GM19328 (cell line): Measurements from ENCODE around the gene AVL9.
A peak's percentile ranks its signal among the peaks of the same experiment; 100 is the strongest.
"Not testable (repeated sequence)": the region's sequence is repeated elsewhere in the genome, so short reads cannot be mapped to it uniquely, and the experiment has no call there.

Experiments
- ATAC-seq: cut with Tn5 transposase; IDR thresholded peaks from one replicate; pipeline ENCODE4 v1.9.1; 2021; ENCODE audit warnings: mild to moderate bottlenecking, moderate library complexity; ENCODE audit not compliant: unreplicated experiment

AVL9 gene

DNA sequence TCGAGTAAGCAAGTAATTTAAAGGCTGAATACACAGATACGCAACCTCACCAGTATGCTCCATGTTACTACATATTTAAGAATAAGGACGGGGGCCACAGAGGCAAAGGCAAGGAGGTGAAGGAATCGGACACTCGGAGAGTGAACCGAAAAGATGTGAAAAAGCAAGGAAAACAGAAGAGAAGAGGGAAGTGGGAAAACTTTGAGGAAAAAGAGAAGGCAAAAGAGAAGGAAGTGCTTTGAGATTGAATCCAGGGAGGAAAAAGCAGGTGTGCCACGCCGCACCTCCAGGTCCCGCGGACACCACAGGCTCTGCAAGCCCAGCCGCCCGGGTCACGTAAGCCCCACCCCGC lies 367 bp upstream of the AVL9 start:
- ATAC-seq, result no peak

GRCh38 chr7:32496052-32496813 lies 944 bp downstream of the AVL9 start:
- no peak for ATAC-seq

GRCh38 chr7:32499755-32500154 lies 4.5 kb downstream of the AVL9 start:
- not testable (repeated sequence) for ATAC-seq

DNA sequence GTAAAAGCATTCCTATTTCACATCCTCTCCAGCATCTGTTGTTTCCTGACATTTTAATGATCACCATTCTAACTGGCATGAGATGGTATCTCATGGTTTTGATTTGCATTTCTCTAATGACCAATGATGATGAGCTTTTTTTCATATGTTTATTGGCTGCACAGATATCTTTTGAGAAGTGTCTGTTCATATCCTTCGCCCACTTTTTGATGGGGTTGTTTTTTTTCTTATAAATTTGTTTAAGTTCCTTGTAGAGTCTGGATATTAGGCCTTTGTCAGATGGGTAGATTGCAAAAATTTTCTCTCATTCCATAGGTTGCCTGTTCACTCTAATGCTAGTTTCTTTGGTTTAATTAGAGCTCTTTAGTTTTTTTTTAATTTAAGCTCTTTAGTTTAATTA lies 4.9 kb downstream of the AVL9 start:
- ATAC-seq, result not testable (repeated sequence)

DNA sequence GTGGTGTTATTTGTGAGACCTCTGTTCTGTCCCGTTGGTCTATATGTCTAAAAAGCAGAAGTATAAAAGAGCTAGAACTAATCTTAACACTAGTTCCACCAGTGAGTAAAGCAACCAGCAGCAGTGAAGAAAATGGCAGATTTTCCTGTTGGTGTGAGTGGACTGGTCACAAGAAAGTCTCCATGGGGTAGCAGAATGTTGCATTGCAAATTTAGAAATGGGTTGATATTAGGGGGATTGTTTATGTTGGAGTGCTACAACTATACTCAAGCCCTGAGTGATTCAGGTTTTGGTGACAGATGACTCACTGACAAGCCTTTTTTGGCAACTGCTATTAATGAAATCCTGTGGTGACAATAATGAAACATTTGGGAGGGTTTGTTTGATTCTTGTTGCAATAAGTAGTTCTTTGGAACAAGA lies 5.6 kb downstream of the AVL9 start:
- ATAC-seq, result peak; percentile 77

DNA sequence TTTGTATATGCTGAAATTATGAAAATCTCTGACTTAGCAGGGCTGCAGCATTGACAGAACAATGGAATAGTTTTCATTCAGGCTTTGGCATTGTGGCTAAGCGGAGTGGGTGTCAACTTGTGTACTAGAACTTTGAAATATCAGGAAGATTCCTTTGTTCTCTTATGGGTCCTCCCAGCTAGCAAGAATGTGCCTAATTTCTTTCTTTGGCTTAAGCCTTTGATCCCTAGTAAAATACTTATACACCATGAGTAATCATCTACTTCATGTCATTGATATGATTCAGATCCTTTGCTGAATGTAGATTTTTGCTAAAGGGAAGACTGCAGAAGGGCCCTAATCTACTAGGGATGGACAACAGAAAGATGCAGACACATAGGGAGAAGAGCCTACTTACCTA lies 6.2 kb downstream of the AVL9 start:
- no peak for ATAC-seq

DNA sequence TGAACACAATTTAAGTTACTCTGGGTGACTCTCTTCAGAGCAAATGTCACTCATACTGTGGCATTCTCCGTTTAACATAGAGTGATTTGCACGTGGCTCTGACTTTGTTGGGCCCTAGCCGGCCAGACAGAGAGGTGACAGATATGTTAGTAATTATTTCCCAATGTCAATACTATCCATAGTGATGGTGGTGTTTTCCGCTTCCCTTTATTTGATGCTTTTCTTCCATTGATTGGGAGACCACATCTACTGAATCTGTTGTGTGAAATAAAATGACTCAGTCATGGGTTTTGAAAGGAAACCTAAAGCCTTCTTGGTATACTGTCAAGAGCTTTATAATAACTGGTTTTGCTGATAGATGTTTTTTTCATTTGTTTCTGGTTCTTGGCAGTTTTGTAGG lies 7.4 kb downstream of the AVL9 start:
- no peak for ATAC-seq

DNA sequence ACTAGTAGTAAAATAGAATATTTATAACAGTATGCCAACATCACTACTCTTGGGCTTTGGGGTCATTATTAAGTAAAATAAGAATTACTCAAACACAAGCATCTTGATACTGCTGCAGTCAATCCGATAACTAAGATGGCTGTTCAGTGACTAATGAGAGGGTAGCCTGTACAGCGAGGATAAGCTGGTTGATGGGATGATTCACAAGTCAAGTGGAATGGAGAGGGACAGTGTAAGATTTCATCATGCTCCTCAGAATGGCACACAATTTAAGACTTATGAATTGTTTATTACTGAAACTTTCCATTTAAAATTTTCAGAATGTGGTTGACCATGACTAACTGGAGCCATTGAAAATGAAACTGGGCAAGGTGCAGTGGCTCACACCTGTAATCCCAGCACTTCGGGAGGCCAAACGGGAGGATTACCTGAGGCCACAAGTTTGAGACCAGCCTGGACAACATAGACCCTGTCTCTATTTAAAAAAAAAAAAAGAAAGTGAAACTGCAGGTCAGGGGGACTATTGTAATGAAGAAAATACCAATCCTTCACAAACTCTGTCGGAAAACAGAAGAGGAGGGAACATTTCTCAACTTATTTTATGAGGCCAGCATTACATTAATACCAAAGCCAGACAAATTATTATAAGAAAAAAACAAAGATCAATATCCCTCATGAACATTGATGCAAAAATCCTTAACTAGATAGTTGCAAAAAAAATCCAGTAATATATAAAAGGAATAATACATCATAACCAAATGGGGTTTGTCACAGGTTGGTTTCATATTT lies 11.2 kb downstream of the AVL9 start:
- ATAC-seq, result no peak

- ATAC-seq, result no peak
Measured at GRCh38 chr7:32507414-32507813, 12.1 kb downstream of the AVL9 start.

- no peak for ATAC-seq
Measured at GRCh38 chr7:32511791-32512190, 16.5 kb downstream of the AVL9 start.

DNA sequence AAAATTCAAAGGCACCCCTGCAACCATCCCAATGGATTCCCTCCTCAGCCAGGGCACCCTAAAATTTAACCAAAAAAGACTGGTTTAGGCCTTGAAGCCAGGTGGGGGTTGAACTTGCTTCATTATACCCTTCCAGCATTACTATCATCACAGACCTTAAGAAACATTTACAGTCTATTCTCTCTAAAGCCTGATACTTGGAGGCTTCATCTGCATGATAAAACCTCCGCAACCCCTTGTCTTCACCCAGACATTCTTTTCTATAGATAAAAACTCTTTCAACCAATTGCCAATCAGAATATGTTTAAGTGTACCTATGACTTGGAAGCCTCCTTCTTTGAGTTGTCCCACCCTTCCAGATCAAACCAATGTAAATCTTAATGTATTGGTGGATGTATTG lies 17.9 kb downstream of the AVL9 start:
- ATAC-seq, result no peak

GRCh38 chr7:32515890-32516550 lies 20.7 kb downstream of the AVL9 start:
- ATAC-seq, result peak; percentile 68

GRCh38 chr7:32516551-32517100 lies 21.3 kb downstream of the AVL9 start:
- ATAC-seq, result peak; percentile 5

- no peak for ATAC-seq
Measured at GRCh38 chr7:32518534-32519140, 23.3 kb downstream of the AVL9 start.

DNA sequence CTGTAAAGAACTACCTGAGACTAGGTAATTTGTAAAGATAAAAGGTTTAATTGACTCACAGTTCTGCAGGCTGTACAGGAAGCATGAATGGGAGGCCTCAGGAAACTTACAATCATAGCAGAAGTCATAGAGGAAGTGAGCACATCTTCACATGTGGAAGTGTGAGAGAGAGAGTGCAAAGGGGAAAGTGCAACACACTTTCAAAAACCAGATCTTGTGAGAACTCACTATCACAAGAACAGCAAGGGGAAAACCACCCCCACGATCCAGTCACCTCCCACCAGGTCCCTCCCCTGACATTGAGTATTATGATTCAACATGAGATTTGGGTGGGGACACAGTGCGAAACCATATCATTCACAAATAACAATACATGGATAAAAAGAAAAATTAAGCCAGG lies 24.5 kb downstream of the AVL9 start:
- no peak for ATAC-seq

- ATAC-seq, result no peak
Measured at GRCh38 chr7:32522746-32523530, 27.6 kb downstream of the AVL9 start.

DNA sequence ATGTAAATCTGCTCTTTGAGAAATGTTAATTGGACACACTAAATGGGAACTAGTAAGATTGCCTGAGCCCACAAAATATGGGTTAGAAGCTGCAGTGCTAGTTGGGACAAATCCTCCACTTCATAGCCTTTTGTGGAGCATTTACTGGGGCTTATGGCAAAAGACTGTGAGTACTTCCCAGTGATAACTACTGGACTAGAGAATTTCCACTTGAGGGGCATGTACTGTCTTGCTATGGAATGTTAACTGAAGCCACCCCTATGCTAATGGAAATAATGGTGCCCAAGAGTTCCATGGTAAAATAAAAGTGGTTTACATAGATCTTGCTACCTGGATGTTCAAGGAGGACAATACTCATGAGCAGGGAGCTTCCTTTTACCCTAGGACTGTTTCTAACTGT lies 29.3 kb downstream of the AVL9 start:
- no peak for ATAC-seq

DNA sequence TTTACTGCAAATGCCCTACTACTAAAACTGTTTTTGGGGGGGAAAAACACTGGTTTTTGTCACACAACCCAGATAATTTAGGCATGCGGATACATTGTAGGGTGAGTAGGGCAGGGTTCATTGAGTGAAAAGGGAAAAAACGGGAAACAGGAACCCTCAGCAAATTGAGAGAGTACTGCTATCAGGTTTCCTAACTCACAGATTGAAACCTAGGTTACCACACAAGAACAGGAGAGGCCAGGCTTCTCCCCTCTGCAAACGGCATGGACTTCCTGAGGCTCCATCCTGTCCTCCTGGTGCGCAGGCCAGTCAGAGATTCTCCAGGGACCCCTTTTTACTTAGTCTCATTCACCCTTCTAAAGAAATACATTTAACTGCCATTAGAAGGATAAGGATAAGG lies 30.6 kb downstream of the AVL9 start:
- no peak for ATAC-seq

GRCh38 chr7:32531402-32531801 lies 36.1 kb downstream of the AVL9 start:
- no peak for ATAC-seq

- ATAC-seq, result no peak
Measured at GRCh38 chr7:32532086-32532485, 36.8 kb downstream of the AVL9 start.
